Measurements from ENCODE around the gene TMEM263.
"Not testable (repeated sequence)": the region's sequence is repeated elsewhere in the genome, so short reads cannot be mapped to it uniquely, and the experiment has no call there.

Gene TMEM263

DNA sequence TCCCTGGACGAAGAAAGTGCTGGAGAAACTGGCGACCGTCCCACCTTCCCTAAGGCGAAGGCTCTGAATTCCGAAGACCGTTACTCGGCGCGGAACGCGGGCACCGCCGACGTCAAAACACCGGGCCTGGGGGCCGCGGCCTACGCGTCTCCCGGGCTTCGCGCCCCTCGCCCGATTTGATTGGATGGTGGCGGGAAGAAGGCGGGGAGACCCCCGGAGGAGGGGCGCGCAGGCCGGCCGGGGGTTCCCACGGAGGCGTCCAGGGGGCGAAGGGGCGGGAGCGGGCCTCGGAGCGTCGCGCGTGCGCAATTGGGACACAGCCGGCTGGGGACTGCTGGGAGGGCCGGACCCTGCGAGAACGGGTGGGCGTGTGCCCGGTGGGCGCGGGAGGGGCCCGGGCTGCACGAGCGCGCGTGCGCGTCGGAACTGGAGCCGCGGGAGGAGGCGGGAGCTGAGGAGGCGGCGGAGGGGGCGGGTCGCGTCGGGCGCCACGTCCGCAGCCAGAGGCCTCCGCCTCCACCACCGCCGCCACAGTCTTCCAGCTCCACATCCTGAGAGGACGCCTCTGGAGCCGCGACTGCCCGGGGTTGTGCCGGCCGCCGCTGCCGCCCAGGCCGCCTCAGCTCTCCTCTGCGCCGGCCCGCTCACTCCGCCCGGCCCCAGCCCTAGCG, at the start of gene TMEM263:
Gene TMEM263 (plus strand): TSS at position 531 of the 671 bp plus-strand sequence. CDS start 11,210 bp downstream, outside the sequence.
- peak; percentile 83 for DNase-seq

DNA sequence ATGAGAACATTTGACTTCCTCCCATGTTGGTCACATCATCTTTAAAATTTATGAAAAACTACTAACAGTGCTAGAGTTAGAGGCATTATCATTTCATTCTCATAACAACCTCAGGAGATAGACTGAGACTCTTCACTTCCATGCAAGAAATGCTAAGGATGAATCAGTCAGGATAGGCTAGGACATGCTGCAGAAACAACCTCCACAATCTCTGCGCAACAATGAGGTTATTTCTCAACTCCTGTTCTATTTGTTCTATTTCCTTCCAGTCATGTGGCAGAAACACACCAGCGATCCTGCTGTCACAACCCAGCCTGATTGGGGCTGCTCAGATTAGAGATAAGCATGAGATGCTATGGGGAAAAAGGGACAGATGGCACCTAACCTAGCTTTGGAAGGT, 49.0 kb upstream of the TMEM263 start:
- DNase-seq: no peak

DNA sequence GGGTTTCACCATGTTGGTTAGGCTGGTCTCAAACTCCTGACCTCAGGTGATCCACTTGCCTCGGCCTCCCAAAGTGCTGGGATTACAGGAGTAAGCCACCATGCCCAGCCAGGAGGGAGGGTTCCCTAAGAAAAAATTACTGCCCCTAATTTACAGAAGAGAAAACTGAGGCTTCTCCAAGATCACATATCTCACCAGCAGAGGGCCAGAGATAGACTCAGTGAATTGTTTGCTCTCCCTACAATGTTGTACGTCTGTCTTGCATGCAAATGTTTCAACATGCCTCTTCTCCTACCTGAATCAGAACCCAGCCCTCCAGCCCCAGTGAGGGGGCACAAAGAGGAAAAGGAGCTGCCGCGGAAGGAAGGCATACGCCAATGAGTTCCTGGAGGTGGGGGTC, 48.3 kb upstream of the TMEM263 start:
- peak; percentile 47 for DNase-seq

DNA sequence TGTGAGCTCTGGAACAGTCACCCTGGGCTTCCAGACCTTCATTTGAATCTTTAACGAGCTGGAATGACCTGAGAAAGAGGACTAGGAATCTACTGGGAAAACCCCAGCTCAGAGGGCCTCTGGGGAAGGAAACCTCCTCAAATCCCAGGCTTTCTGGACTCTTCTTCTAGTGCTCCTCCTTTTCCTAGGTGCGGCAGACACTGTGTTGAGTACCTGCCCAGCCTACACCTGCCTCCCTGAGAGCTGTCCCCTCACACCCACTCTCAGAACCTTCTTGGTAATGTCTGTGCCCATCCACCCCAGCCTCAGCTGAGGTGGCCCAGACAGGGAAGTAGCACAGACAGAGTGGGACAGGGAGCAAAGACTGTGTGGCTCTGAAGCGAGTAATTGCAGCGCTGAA, 47.9 kb upstream of the TMEM263 start:
- no peak for DNase-seq

DNA sequence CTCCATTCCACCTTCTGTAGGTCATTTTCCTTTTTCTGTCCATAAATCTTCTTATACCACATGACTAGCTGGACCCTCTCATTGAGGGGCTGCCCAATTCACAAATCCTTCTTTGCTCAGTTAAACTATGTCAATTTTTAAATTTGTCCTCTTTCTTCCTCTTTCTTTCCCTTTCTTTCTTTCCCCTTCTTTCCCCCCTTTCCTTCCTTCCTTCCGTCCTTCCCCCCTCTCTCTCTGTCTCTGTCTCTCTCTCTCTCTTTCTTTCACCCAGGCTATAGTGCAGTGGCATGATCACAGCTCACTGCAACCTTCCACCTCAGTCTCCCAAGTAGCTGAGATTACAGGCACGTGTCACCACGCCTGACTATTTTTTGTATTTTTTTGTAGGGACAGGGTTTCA, 47.1 kb upstream of the TMEM263 start:
- no peak for DNase-seq

DNA sequence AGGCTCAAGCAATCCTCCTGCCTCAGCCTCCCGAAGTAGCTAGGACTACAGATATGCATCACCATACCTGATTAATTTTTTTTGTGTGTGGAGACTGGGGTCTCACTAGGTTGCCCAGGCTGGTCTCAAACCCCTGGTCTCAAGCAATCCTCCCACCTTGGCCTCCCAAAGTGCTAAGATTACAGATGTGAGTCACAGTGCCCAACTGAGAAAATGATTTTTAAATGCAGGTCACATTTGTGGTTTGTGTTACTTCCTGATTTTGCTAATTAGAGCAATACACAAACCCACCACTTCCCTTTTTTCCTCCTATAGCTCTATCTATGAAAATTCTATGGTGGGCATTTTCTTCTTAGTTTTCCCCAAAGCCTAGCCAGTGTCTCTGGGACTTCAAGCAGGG, 45.5 kb upstream of the TMEM263 start:
- peak; percentile 69 for DNase-seq

DNA sequence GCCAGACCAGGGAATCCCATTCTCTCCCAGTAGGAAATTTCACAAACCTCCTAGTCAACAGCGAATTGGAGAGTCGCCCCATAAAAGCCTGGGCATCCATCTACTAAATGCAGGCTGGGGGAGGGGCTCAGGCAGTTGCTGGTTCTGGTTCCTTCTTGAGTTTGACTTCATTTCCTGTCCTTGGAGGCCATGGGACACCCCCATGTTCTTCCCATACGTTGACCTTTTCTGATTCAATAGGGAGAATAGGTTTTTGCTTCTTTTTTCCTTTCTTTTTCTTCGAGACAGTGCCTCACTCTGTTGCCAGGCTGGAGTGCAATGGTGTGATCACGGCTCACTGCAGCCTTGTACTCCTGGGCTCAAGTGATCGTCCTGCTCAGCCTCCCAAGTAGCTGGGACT, 44.1 kb upstream of the TMEM263 start:
- no peak for DNase-seq

DNA sequence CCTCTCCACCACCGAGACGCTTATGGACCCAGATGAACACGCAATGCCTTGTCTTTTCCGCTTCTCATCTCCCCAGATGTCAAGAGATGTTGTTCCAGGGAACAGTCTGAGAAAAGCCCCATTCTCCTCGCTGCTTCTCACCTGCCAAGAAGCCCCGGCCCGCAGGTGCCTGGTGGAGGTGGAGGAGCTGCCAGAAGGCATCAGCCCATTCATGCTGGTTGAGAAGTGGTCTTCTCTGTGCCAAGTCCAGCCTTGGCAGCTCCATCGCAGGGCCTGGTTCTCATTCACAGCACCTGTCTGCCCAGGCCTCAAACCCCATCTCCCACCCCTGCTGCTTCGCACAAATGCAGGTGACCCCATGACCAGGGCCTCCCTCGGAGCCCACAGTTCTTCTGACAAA, 42.3 kb upstream of the TMEM263 start:
- DNase-seq: no peak

DNA sequence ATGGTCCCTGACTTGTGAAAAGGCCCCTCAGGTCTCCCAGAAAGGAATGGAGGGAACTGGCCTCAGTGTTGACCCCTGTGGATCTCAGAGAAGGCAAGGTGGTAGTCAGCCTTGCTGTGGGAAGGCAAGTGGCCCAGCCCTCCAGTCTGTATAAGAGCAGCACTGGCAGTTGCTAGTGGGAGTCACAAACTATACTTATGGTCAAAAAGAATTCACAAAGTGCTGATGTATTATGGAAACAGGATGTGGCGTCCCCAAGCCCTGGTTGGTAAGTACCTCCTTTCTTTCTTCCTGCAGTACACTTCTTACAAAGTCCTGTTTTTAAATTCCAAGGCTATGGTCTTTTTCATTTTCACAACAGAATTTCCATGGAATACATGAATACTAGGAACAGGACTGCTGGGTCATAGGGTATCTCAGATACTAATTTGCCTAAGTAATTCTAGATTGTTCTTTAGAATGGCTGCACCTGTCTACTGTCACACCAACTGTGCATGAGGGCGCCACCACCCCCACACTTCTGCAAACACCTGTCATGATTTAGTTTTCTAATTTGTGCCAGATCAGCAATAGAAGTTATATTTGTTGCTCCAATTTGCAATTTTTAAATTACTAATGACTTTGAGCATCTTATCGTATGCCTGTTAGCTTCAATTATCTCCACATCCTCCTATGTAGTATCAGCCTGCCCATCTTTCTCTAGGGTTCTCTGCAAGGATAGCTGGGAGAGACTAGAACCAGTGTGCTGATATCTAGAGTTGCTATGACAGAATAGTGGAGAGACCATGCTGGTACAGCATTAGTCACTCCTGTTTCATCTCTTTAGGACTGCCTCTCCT, 40.7 kb upstream of the TMEM263 start:
- peak; percentile 40 for DNase-seq

DNA sequence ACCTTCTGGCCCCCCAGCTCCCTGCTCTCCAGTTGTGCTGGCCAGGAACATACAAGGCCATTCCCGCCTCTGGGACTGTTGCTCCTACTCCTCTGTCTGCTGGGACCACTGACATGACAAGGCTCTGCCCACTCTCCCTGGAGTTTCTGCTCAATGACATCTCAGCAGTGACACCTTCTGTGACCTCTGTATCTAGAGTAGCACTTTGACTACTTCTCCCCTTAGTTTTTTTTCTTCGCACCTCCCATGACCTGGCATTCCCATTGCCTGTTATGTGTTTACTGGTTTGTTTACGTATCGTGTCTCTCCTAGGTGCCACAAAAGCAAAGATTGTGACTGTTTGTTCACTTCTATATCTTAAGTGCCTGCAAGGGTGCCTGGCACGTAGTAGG, 40.1 kb upstream of the TMEM263 start:
- DNase-seq: no peak

DNA sequence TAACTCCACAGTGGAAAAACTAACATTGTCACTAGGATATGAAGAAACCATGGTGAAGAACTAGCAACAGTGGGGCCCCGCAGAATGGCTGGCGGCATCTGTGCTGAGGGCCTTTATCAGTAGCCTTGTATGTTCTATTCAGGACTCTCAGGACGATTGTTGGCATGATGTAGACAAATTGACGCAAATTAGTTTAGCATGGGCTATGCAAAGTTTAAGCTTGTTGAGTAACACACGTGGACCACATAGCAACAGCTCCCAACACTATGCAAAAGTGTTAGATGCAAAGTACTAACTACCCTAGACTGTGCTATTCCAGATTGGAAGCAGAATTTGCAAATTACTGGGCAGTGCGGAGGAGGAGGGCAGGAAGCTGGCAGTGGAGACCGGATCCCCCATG, 38.2 kb upstream of the TMEM263 start:
- no peak for DNase-seq

DNA sequence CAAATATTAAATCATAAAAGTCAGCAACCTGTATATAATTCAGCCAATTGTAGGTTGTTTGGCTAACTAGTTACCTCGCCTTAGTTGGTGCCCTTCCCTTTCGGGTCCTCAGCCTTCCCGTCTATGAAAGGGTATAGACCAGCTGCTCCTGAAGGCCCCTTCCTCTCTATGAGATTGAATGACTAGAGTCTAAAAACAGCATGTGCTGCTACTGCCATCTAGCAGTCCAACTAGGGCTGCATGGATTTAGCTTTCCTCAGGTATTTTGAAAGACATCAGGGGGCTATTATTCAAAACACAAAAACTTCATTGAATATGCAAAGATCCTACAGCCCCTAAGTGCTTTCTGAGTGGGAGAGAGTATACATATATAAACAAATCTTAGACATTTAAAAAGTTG, 37.0 kb upstream of the TMEM263 start:
- peak; percentile 24 for DNase-seq

DNA sequence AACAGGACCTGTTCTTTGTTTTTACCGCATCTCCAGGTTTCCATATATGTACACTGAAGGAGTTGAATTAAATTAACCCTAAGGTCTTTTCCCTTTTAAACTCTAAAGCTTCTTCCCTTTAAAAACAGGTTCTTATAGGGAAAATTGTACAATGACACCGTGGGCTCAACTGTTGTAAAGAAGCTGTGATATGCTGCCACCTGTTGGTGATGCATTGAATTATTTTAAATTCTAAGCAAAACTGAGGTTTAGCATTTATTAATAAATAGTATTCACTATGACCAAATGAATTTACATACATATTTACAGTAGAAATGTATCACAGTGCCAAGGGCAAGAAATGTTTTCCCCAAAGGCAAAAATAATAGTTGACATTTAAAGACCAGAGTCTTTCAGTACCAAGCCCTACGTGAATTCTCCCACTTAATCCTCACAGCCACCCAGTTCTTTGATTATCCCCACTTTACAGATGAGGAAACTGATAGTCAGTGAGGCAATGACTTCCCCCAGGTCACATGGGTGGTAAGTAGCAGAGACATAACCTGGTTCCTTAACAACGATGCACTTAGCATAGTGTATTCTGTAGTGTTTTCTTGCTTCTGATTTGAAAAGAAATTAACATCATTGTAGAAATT, 35.7 kb upstream of the TMEM263 start:
- DNase-seq: peak; percentile 58

DNA sequence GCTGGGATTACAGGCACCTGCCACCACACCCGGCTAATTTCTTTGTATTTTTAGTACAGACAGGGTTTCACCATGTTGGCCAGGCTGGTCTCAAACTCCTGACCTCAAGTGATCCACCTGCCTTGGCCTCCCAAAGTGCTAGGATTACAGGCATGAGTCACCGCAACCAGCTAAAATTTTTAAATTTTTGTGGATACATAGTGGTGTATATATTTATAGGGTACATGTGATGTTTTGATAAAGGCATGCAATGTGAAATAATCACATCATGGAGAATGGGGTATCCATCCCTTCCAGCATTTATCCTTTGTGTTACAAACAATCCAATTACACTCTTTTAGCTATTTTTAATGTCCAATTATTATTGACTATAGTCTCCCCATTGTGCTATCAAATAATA, 33.7 kb upstream of the TMEM263 start:
- DNase-seq: not testable (repeated sequence)

DNA sequence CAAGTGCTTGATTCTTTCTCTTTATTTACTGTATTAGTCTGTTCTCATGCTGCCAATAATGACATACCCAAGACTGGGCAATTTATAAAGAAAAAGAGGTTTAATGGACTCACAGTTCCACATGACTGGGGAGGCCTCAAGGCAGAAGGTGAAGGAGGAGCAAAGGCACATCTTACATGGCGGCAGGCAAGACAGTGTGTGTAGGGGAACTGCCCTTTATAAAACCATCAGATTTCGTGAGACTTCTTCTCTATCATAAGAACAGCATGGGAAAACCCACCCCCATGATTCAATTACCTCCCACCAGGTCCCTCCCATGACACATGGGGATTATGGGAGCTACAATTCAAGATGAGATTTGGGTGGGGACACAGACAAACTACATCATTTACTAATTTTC, 32.1 kb upstream of the TMEM263 start:
- not testable (repeated sequence) for DNase-seq

DNA sequence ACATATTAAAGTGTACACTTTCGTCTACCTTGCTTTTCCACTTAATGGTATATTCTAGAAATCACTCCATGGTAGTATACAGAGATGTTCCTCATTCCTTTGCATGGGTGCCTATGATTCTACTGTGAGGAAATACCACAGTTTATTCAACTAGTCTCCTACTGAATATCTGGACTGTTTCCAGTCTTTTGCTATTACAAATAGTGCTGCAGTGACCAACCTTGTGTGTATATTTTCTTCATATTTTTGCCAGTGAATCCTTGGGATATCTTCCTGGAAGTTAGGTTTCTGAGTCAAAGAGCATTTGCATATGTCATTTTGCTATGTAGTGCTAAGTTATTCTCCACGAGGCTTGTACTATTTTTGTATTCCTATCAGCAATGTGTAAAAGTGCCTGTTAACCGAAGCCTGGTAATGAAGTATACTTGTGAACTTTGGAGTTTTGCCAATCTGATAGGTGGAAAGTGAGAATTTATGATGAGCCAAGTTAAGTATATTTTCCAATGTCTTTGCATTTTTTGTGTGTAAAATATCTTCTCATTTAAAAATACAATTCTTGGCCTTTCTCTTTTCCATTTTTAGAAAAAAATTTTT, 31.3 kb upstream of the TMEM263 start:
- no peak for DNase-seq

DNA sequence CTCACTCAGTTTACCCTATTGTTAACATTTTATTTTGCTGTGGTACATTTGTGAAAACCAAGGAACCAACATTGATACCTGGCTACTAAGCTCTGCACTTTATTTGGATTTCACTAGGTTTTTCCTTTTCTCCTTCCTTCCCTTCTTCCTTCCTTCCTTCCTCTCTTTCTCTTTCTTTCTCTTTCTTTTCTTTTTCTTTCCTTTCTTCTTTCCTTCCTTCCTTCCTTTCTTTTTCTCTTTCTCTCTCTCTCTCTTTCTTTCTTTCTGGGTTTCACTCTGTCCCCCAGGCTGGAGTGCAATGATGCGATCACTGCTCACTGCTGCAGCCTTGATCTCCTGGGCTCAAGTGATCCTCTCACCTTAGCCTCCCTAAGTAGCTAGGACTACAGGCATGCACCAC, 29.1 kb upstream of the TMEM263 start:
- DNase-seq: no peak

DNA sequence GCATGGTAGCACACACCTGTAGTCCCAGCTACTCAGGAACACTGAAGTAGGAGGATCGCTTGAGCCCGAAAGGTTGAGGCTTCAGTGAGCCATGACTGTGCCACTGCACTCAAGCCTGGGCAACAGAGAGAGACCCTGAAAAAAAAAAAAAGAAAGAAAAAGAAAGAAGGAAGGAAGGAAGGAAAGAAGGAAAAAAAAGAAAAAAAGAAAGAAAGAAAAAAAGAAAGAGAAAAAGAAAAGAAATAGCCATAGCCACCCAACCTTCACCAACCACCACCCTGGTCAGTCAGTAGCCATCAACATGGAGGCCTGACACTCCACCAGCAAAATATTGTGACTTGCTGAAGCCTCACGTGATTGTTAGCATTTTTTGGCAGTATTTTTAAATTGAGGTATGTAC, 21.4 kb upstream of the TMEM263 start:
- DNase-seq: no peak

DNA sequence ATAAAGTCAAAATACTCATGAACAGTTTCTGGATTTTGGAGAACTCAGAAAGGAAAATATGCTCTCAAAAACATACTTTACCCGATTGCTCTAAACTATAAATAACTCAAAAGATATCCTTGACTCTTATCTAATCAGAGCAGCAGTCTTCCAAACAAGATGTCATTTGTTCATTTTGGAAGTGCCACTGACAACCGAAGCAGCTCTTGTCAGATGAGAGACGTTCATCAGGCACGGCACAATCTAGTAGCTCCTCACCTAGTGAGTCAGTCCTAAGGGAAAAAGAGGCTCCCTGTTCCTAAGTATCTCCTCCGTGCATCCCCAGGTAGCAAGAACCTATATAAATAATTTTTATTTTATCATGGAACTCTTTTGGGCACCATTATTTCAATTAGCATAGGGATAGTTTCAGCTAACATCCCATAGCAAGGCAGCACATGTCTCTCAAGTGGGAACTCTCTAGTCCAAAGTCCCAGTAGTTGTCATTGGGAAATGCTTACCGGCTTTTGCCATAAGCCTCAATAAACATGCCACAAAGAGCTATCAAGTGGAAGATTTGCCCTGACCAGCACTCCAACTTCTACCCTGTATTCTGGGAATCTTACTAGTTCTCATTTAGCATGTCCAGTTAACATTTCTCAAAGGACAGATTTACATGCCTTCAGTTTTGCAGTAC, 14.1 kb upstream of the TMEM263 start:
- no peak for DNase-seq

DNA sequence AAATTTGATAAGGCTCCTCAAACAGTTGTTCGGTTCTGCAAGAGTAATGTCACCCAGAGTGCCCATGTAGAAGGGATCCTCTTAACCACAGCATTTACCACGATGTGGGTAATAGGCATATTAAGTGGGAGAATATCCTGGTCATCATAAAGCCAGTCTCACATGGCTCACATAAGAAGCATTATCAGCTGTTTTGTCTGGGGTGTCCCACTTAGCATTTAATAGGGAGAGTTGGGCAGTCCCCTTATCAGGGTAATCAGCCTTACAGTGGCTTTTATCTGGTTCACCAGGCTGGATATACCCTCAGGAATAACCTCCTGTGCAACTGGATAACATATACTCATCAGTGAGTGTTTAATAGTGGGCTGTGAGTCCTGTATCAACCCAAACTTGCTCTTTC, 12.9 kb upstream of the TMEM263 start:
- DNase-seq: no peak

DNA sequence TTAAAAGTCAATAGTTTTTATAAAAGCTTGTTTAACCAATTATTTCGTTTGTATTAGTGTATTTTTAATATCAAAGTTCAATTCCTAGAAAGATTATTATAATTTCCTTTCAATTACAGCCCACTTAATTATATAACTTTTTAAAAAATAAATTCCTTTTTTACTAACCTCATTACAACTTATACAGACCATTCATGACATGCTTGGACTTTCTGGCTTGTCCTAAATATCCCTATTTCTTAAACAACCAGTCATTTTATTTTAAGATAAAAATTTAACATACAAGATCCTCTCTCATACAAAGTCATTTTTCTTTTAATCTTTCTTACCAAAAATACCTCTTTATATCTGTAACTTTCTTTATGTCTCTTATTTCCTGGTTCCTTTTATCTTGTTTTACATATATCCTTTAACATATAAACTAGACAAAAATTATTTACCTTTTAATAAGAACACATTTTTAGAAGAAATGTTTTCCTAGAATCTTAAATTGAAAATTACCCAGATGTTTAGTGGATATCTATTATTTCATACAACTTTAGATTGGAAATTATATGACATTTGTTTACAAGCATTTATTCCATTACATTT, 10.4 kb upstream of the TMEM263 start:
- DNase-seq: no peak

DNA sequence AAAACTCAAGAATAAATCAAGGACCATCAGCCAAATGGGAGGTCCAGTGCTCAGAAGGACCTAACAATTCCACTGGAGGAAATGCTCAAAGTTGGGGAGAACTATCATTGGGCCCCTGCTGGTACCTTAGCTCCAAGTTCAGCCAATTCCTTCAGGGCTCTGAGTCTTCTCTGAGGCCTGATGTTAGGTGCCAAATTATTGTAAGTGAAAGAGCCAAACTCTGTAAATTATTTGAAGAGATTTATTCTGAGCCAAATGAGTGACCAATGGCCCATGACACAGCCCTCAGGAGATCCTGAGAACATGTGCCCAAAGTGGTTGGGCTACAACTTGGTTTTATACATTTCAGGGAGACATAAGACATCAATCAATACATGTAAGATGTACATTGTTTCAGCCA, 8.2 kb upstream of the TMEM263 start:
- DNase-seq: no peak

DNA sequence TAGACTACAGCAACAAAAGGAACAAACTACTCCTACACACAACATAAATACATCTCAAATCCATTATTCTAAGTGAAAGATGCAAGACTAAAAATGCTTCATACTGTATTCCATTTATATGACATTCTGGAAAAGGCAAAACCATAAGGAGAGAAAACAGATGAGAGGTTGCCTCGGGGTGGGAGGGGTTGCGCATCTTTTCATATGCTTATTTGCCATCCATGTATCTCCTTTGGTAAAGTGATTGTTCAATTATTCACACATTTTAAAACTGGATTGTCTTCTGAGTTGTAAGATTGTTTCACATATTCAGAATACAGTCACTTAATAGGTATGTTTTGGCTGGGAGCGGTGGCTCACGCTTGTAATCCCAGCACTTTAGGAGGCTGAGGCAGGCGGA, 5.1 kb upstream of the TMEM263 start:
- no peak for DNase-seq

Measured in RPMI8226 (cell line).